Hippocampal formation (tissue), 2 donors: Measurements from ENCODE around the gene ZBTB1.
"Not testable (repeated sequence)": the region's sequence is repeated elsewhere in the genome, so short reads cannot be mapped to it uniquely, and the experiment has no call there.

Experiments
- DNase-seq, 2 donors: peaks; one replicate each; lab custom pipeline; 2025; lab: John Stamatoyannopoulos, UW

Gene ZBTB1

DNA sequence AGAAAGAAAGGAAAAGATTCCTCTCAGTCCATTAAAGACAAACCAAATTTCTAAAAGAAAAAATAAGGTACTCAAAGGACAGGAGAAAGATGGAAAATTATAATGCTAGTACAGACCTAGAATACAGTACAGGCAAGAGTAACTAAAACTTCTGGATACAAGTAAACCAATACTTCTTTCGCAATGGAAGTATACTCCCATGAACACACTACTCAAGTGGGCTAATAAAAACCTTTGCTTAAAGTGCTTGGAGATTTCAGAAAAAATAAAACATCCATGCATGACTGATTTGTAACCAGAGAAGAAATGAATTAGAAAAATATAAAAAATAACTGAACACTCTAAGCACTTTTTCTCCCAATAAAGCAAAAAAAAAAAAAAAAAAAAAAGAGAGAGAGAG lies 4.5 kb upstream of the ZBTB1 start:
- DNase-seq, result no peak

DNA sequence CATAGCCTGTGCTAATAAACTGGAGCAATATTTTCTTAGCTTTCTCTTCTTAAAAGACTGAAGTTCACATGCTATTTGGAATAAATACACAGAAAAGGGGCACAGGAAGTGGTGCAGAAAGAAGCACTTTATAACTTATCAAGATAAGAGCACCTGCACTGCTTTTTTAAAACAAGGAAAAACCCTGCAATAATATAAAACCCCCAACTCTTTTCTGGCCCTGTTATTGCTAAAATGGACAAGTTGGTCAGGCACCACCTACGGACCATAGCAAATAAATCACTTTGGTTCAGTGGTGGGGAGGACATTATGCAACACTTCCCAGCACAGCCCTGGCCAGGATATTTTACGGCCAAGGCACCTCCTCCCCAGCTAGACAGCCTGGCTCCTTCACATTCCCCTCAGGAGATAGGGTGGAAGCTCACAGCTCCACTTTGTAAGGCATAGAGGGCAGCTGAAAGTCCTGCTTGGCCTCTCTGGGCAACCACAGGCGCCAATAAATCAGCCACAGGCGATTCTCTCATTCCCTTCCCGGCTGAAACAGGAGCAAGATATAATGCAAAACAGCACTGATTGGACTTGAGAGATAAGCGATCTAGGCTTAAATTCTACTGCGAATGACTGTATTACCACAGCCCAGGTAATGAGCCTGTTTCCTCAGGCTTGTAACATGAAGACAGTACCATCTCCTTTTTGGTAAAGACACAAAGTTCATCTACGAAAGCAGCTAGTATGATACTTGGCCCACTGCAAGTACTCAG lies 3.0 kb upstream of the ZBTB1 start:
- DNase-seq, result no peak

DNA sequence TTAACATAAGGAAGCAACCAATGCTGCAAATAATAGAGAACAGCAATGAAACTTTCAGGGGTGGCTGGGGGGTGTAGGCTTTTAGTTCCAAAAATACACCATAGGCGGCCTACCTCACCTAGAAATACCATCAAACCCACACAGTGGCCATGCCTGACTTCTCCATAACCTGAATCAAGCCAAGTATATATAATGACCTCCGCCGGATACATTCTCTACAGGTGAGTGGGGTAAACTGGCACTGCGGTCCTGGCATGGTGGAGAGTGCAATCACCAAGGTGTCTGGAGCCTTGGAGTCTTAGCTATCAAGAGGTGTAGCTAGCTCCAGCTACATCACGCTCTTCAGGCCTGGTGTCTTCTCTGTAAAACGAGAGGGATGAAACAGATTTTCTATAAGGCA lies 2.1 kb upstream of the ZBTB1 start:
- DNase-seq, result no peak

GRCh38 chr14:64502887-64503433 lies 1.6 kb upstream of the ZBTB1 start:
- DNase-seq, result no peak

- peak; percentile 84 to 88 for DNase-seq
Measured at GRCh38 chr14:64503434-64504309, 898 bp upstream of the ZBTB1 start, which contains the start of gene ZBTB25. ZBTB25 (minus strand) TSS chr14:64503838; CDS start chr14:64490533, 13,305 bp downstream.

DNA sequence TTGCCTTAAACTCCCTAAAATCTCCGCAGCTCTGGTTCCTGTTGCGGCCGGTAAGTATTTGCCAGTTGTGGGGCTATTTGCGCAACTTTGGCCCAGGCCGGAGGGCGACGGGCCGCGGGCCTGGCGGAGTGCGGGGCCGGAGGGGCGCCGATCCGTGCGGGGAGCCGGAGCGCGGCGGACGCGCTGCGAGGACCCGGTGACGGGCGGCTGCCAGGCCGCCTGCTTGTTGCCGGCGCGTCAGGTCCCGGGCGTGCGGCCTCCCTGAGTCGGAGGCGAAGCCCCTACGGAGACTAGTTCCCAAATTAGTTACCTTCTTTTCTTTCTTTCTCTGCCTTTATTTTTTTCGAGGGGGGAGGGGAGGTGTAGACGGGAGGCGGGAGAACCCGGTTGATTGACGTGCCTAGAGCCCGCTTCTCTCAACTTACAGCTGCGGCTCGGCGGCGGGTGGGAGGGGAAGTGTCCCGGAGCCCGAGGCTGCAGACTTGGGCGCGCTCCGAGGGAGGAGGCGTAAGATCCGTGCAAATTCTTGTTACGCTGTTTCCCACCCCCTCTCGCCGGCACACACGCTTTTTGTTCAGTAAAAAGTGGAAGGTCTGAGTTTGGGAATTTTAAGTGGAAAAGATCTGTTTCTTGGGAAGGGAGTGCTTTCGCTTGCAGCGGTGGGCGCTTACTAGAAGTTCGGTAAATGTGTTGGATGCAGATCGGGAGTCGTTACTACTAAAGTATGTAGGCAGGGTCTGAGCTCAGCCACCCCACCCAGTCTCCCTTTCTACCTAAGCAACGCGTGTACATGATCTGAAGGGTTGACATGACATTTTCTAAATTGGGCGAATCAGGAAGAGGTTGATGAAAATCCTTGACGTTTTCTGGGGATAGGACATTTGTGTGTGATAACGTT lies 576 bp downstream of the ZBTB1 start:
- peak; percentile 75 to 84 for DNase-seq

DNA sequence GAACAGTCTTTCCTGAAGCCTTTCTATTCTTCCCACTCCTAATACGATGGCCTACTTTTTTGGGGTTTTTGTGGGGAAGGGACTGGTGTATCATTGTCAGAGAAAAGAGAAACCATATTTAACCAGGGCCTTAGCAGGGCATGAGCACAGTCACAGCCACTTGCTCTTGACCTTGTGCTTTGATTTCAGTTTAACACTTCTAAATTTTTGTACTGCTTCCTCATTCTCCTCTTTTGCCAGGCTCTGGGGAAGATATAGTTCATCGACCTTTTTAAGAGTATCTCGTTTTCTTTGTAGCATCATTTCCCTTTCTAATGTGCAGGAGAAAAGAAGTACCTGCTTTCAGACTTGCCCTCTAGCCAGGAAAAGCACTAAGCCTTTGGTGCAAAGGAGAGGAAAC lies 2.2 kb downstream of the ZBTB1 start:
- no peak for DNase-seq

- DNase-seq, result no peak
Measured at GRCh38 chr14:64507376-64508156, 3.0 kb downstream of the ZBTB1 start.

DNA sequence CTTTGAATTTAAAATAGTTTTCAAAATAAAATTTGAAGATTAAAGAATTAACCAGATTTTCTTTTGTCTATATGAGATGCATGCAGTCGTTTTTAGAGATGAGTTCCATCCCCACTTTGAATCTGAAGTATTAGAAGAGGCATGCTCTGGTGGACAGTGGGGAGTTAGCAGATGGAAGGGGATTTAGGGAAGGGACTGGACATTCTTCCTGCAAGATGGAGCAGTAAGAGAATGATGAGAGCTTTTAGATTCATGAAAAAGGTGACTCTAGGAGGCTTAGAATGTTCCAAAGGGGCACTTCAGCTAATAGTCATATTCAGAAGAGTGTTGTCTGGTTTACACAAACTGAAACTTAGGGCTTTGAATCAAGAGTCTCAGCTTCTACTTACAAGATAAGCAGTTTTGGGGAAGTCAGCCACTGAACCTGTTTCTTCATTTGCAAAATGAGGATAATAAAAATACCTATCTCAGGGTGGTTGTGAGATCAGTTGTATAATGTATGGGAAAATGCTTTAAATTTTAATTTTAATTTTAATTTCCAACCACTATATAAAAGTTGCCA lies 3.7 kb downstream of the ZBTB1 start:
- DNase-seq, result no peak

GRCh38 chr14:64509036-64509435 lies 4.5 kb downstream of the ZBTB1 start:
- DNase-seq, result no peak

- peak; percentile 46 to 80 for DNase-seq
Measured at GRCh38 chr14:64510825-64511671, 6.5 kb downstream of the ZBTB1 start.

DNA sequence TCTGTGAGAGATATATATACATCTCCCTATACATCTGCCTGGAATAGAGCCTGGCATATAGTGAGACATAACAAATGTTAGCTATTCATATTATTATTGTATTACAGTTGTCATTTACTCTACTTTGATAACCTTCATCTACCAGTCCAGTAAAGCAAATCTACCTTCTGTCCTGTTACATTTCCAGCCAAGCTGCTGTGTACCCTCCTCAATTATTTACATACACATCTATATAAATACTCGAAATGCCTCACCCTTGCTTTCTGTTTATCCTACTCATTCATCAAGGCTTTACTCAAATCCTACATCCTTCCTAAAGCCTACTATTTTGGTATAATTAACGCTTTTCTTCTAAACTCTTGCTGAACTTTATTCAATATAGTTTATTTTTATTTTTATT lies 8.7 kb downstream of the ZBTB1 start:
- no peak for DNase-seq

DNA sequence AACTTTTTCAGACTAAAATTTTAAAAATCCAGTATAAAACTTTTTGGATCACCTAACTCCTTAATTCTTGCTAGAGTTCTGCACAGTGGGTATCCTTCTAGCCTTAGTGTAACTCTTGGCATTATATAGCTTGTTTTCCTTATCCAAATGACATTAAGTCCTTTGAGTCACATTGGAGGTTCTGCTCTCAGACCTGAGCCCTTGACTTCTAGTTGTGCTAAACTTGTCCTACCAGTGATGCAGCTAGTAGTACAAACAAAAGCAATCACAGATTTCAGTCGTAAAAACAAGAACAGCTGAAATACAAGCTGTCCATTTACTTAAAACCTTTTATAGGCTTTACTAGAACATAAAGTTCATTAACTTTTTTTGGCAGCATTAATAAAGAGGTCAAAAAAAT lies 10.5 kb downstream of the ZBTB1 start:
- no peak for DNase-seq

- DNase-seq, result no peak
Measured at GRCh38 chr14:64516969-64517368, 12.4 kb downstream of the ZBTB1 start.

- DNase-seq, result not testable (repeated sequence)
Measured at GRCh38 chr14:64517667-64518066, 13.1 kb downstream of the ZBTB1 start.

GRCh38 chr14:64518229-64518628 lies 13.7 kb downstream of the ZBTB1 start:
- DNase-seq, result no peak

DNA sequence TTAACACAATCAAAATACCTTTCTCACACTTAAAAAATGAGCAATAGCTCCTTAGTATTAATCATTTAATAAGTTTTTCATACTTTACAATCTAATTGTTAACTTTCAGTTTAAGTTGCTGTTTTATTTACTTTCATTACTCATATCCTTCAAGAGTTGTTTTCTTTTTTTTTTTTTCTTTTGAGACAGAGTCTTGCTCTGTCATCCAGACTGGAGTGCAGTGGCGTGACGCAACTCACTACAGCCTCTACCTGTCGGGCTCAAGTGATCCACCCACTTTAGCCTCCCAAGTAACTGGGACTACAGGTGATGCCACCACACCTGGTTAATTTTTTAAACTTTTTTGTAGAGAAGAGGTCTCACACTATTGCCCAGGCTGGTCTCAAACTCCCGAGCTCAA lies 16.1 kb downstream of the ZBTB1 start:
- DNase-seq, result no peak

GRCh38 chr14:64522591-64523355 lies 18.2 kb downstream of the ZBTB1 start:
- DNase-seq, result no peak

DNA sequence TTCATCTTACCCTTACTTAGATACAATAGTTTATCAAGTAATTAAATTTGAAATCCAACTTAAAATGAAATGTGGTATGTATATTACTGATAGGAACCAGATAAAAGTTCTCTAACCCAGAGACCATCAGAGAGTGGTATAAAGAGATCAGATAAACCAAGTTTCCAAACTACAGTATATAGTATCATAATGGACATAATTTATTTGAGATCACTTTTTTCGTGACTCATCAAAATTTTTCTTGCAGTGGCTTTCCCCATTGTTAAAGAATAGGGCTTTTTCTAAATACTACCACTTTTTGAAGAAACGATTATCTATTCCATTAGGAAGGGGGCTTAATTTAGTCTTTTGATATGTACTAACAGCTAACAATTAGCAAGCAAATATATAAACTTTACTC lies 20.8 kb downstream of the ZBTB1 start:
- DNase-seq, result no peak
